ENCODE results near the gene PYGM.

Gene PYGM

GRCh38 chr11:64766881-64767280, 7.1 kb upstream of the PYGM start:
- DNase-seq: no peak

GRCh38 chr11:64765851-64766665, 6.3 kb upstream of the PYGM start:
- no peak for DNase-seq

GRCh38 chr11:64765291-64765850, 5.6 kb upstream of the PYGM start:
- DNase-seq: no peak

GRCh38 chr11:64764753-64765152, 5.0 kb upstream of the PYGM start:
- DNase-seq: no peak

- peak; percentile 71 for DNase-seq
These were observed 4.4 kb upstream of the PYGM start for GRCh38 chr11:64764040-64764611.

GRCh38 chr11:64763526-64764039, 3.8 kb upstream of the PYGM start:
- DNase-seq: peak; percentile 11

- peak; percentile 36 for DNase-seq
These were observed 3.1 kb upstream of the PYGM start for GRCh38 chr11:64762674-64763525.

- DNase-seq: peak; percentile 33
These were observed 2.5 kb upstream of the PYGM start for GRCh38 chr11:64762277-64762673.

GRCh38 chr11:64760759-64761420, 1.1 kb upstream of the PYGM start:
- no peak for DNase-seq

GRCh38 chr11:64759131-64759721, 548 bp downstream of the PYGM start:
- no peak for DNase-seq

GRCh38 chr11:64758330-64759079, 1.3 kb downstream of the PYGM start:
- DNase-seq: no peak

GRCh38 chr11:64757549-64758329, 2.0 kb downstream of the PYGM start:
- no peak for DNase-seq

- no peak for DNase-seq
These were observed 4.0 kb downstream of the PYGM start for GRCh38 chr11:64755681-64756361.

- DNase-seq: no peak
These were observed 4.7 kb downstream of the PYGM start for GRCh38 chr11:64754919-64755662.

- no peak for DNase-seq
These were observed 5.5 kb downstream of the PYGM start for GRCh38 chr11:64754124-64754918.

- DNase-seq: no peak
These were observed 6.2 kb downstream of the PYGM start for GRCh38 chr11:64753380-64754123.

GRCh38 chr11:64753019-64753379, 6.8 kb downstream of the PYGM start:
- no peak for DNase-seq
